Amniotic epithelial cell (primary cell): ENCODE results near the gene VANGL1.

Source experiments
- DNase-seq: peaks from one replicate; pipeline ENCODE4 v3.0.0-alpha.2; 2010; ENCODE audit warnings: low read depth

VANGL1 gene

DNA sequence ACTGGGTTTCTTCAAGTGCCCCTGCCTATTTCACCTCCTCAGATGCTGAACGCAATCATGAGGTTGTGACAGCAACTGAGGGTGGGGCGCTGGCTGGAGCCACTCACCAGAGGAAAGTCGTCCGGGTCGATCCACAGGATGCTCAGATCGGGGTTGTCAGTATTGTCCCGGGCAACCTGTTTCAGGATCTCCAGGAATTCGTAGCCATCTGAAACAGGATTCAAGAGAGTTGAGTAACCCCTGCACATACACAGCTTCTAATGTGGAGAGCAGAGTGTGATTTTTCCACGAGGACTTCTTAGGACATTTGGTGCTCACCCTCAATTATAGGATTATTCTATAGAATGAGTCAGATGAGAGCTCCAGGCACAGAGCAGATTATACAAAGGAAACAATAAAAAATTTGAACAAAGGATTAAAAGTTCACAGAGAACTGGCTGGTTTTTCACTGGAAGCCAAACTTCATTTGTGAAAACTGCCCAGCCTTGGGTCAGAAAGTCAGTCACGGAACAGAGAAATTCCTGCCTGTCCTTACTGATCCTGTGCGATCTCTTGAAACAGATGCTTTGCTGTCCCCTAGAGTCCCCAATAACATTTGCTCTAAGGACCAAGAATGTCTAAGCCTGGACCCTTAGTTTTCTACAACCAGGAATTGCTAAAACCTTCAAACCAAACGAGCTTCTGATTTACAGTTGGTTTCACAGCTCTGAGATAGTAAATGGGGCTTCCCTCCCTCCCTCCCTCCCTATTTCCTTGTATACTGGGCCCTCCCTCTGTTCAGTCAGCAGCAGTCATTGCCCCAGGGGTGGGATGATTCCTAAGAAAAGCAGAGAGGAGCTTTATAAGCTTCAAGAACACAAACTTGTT, 63.5 kb downstream of the VANGL1 start:
- no peak for DNase-seq

- DNase-seq: no peak
These were observed 64.2 kb downstream of the VANGL1 start for GRCh38 chr1:115705963-115706362.

GRCh38 chr1:115706587-115707425, 65.0 kb downstream of the VANGL1 start:
- DNase-seq: peak; percentile 66

DNA sequence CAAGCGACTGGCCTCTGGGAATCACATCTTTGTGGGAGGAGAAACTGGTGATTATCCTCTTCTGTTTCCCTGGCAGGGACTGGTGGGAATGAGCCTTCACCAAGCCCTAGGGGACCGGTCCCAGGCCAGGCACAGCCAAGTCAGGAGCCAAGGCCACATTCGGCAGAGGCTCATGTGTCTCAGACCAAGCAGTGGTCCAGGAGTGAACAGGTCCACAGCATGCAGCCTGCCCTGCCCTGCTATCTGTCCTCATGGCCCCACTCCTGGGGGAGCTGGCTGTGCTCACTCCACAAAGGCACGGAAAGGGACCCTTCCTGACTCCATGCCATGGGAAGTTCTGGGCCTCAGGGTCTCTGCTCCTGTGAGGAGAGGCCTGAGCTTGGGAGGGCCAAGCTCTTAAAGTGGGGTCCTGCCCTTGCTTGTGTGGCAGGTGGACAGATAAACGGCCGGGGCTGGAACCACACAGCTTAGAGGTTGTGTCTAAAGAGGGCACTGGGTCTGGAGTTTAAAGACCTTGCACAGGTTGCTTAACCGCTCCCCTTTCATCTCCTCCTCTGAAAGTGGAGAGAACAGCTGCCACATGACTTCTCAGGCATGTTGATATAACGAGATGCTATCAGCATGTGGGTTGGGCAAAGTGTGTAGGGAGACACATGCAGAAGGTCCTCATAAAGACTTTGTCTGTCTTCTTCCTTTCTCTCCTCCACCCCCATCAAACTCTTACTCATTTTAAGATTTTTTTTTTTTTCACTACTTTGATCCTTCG, 69.3 kb downstream of the VANGL1 start:
- peak; percentile 27 for DNase-seq

DNA sequence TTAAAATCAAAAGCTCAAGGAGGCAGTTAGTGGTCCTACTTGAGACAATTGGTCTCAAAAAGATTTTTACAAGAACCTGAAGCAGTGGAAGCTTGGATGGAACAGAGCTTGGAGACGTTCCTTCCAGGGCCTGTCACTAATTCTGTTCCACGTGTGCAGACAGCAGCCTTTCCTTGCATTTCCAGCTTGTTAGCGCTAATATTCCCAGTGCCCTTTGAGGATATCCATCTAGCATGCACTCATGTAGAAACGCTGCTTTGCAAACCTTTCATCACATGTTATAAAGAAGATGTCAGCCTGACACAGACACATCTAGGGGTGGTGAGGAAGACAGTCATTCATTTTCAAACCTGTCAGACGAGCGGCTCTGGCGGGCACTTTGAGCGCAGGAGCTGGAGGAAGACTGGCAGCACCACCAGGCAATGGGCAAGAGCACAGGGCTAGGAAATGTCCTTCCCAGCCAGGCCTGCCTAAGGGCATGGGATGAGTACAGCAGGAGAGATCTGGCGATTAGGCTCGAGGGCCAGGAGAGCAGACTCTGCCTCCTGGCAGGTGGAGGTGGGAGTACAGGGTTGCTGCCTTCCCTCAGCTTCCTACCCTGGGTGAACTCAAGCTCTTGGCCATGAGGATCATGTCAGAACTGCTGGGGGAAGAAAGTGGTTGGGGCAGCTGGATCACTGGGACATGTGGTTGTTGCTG, 71.3 kb downstream of the VANGL1 start:
- DNase-seq: no peak

DNA sequence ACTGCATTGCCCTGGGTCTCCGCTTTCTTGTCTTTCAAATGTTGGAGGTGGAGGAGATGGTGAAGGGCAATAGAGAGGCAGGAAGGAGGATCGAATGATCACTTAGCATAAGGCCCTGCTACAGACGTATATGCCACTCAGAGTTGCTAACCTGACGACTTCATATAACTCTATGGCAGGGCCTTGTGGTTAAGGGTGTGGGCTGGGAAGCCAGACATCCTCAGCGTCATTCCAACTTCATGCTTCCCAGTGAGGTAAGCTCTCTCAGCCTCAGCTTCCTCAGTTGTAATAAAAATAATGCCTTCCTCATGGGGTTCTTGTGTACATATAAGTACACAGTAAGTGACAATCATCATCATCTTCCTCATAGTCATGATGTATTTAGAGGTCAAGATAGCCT, 72.1 kb downstream of the VANGL1 start:
- no peak for DNase-seq

DNA sequence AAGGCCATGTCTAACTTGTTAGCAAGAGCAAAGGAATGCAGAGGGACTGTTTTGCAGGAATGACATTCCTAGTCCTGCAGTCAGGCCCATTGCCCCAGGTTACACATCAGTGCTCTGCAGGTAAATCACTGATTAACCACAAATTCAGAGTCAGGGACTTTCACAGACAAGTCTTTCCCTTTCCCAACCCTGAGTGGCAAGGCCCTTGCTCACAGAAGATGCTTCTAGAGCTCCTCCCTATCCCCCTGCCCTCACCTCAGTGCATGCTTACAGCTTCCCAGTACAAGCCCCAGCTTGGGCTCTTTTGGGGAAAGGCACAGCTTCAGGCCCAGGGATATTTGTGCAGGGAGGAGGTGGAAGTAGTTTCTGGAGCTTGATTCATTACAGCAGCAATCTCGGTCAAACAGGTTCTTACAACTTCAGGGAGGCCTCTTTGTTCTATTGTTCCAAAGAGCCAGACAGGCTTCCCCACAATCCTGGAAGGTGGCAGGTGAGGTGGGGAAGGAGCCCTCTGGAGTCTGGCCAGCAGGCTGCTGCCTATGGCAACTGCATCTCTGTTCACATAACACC, 72.9 kb downstream of the VANGL1 start:
- DNase-seq: no peak

DNA sequence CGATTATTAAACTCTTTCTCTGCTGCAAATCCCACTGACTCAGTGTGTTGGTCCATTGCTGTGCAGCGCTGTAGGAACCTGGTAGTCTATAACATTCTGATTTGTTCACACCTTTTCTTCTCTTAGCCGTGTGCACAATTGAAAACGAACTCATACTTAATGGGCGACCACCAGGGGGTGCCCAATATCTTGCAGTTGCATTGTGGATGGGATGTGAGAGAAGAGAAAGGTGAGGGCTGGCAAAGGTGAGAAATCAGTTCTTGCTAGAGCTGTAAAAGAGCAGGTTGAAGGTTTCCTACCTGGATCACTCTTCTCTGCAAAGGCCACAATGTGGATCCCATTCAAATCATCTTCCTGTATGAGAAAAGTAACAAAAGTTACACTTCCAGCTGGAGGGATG, 75.8 kb downstream of the VANGL1 start:
- peak; percentile 49 for DNase-seq

DNA sequence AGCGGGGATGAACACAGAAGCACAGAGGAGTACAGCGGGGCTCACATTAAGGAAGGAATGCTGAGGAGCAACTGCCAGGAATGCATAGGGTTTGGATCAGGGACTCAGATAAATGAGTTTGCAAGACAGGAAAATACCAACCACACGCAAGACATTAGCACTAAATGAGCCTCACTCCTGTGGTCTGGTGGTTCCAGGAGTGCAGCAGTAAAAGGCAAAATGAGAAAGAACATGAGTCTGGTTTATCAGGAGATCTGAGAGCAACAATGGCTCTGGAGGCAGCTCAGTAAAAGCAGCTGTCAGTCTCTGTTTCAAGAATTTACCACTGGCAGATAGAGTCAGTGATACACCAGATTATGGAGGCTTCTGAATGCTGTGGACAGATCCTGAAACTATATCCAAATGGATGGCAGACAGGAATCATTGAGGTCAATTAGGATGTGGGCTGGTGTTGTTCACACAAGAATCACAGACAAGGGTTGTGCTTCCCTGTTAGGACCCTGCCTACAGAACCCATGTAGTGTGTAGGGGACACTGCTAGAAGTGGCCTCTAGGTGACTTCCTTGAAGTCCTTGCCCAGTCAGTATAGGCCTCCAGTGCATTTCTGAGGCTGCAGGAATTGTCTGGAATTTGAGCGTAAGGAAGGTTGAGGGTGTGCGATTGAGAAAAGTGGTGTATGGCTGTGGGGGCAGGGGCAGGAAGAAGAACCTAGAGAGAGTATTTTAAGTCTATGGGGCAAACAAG, 76.4 kb downstream of the VANGL1 start:
- peak; percentile 36 for DNase-seq

- DNase-seq: no peak
These were observed 77.5 kb downstream of the VANGL1 start for GRCh38 chr1:115719285-115719684.

DNA sequence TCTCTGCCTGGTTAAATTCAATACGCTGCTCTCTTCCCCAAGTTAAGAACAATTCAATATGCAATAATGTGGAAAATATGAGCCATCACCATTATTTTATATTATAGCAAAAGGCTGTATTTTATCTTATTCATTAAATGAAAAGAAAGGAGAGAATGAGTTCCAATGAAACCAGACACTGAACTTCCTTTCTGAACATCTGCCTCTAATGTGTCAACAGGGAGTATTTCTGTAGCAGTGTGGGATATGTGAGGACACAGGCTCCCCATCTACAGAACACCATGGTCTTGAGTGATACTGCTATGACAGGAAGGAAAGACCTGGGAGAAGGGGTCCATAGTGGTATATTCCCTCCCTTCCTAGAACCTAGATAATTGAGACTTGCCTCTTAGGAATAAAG, 80.5 kb downstream of the VANGL1 start:
- DNase-seq: no peak

DNA sequence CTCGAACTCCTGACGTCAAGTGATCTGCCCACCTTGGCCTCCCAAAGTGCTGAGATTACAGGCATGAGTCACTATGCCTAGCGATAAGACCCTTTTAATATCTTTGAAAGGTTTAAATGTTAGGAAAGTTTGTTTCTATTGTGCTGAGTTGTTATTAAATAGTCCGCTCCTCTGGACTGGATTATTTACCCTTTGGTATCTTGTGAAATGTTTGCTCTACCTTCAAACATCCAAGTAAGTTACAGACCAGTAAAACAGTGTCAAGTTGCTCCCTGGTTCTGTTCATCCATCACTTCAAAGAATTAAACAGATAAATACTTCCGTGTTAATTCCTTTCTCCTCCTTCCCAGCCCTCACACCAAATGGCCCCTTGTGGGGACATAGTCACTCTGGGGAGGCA, 82.0 kb downstream of the VANGL1 start:
- no peak for DNase-seq

DNA sequence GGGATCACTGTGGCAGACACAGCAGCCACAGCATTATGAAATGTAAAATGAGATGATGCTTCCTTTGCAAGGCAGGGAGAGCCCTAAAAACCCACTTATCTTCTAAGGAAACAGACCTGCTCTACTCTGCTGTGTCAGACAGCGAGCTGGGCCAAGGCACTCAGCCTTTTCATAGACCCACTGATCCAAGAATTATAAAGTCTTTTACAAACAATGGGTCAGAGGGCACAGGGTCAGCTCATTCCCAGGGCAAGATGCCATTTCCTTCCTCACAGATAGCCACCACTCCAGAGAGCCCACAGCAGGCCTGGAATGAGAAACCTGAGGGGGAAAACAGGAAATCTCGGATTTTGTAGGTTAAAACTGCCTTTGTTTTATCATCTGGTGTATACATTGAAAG, 83.8 kb downstream of the VANGL1 start:
- peak; percentile 18 for DNase-seq

DNA sequence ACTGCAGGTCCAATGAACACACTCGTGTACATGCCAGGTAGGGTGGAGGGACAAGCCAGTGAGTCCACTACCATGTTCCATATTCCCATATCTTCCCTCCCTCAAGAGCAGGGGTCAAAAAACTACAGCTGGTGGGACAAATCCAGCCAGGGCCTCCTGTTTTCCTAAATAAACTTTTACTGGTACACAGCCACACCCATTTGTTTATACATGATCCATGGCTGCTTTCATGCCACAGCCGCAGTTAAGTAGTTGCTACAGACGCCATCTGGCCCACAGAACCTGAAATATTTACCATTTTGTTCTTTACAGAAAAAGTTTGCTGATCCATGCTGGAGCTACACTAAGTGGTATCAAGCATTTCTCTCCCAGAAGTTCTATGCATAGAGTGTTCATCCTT, 84.4 kb downstream of the VANGL1 start:
- no peak for DNase-seq

- DNase-seq: no peak
These were observed 84.8 kb downstream of the VANGL1 start for GRCh38 chr1:115726570-115726969.

GRCh38 chr1:115727706-115728249, 86.0 kb downstream of the VANGL1 start:
- DNase-seq: peak; percentile 99

DNA sequence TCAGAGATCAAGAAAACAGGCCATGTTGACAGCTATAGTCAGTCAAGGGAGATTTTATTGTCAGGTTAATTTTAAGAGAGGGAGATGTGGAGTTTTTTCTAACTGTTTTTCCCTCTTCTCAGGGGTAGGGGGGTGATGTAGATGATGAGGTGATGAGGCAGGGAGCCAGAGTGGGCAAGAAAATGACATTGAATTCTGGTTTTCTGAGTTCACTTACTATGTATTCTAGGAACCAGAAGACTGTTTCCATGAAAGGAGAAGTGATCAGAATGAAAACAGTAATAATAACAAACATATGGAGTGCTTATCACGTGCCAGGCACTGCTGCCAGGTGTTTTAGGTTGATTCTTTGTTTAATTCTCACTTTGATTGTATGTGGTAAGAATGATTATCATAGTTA, 86.6 kb downstream of the VANGL1 start:
- no peak for DNase-seq

DNA sequence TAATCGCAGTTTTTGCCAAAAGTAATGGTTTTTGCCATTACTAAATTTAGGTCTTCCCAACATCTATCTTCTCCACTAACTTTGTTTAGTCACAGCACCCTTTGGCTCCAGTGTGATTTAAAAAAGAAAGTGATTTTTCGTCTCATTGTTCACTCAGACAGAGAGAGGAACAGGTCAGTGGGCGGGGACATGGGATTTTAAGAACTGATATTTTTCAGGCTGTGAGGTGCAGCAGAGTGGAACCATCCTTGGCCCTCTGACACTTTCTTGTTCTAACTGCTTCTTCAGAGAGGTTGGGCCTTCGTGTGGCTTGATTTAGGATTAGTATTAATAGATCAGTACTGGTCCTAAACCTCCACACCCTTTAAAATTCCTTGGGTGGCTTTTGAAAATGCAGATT, 88.0 kb downstream of the VANGL1 start:
- DNase-seq: no peak

GRCh38 chr1:115732316-115732715, 90.5 kb downstream of the VANGL1 start:
- no peak for DNase-seq

GRCh38 chr1:115740811-115741210, 99.0 kb downstream of the VANGL1 start:
- DNase-seq: no peak
